CD4-positive, alpha-beta T cell treated with Interleukin-6 at 100 ng/mL for 8 hours (primary cell): ENCODE results near the gene HOXA7.

Source experiments
- DNase-seq: peaks from one replicate; pipeline ENCODE4 v3.0.0-alpha.2; 2020; ENCODE audit warnings: mixed read lengths, low spot score

Gene HOXA7

GRCh38 chr7:27182285-27182841, 25.9 kb upstream of the HOXA7 start:
- no peak for DNase-seq

GRCh38 chr7:27181795-27182275, 25.4 kb upstream of the HOXA7 start:
- DNase-seq: no peak

GRCh38 chr7:27180431-27181420, 24.3 kb upstream of the HOXA7 start:
- DNase-seq: no peak

GRCh38 chr7:27179503-27180430, 23.3 kb upstream of the HOXA7 start:
- DNase-seq: peak; percentile 52

GRCh38 chr7:27179030-27179429, 22.6 kb upstream of the HOXA7 start:
- no peak for DNase-seq

GRCh38 chr7:27178366-27178765, 21.9 kb upstream of the HOXA7 start:
- no peak for DNase-seq

GRCh38 chr7:27177795-27178320, 21.4 kb upstream of the HOXA7 start:
- no peak for DNase-seq

GRCh38 chr7:27176962-27177794, 20.7 kb upstream of the HOXA7 start:
- no peak for DNase-seq

- DNase-seq: no peak
Observed at GRCh38 chr7:27176524-27176845, 20.0 kb upstream of the HOXA7 start.

- no peak for DNase-seq
Observed at GRCh38 chr7:27175626-27176523, 19.4 kb upstream of the HOXA7 start.

GRCh38 chr7:27174874-27175625, 18.6 kb upstream of the HOXA7 start:
- no peak for DNase-seq

GRCh38 chr7:27173956-27174873, 17.7 kb upstream of the HOXA7 start, which contains the start of gene HOXA10:
Gene HOXA10, minus strand, starts transcription at chr7:27174320. Its CDS starts 14 bp downstream, at chr7:27174306.
- no peak for DNase-seq

- no peak for DNase-seq
Observed at GRCh38 chr7:27173511-27173955, 17.1 kb upstream of the HOXA7 start.

- DNase-seq: no peak
Observed at GRCh38 chr7:27172823-27173510, 16.5 kb upstream of the HOXA7 start.

- DNase-seq: no peak
Observed at GRCh38 chr7:27172315-27172774, 15.9 kb upstream of the HOXA7 start.

GRCh38 chr7:27171637-27172314, 15.3 kb upstream of the HOXA7 start:
- no peak for DNase-seq

- DNase-seq: no peak
Observed at GRCh38 chr7:27171325-27171636, 14.8 kb upstream of the HOXA7 start.
